RWPE2 (cell line): ENCODE data around the gene ARID5B.

Experiments
- ATAC-seq: fragments of 200-7000 bp; cut with Tn5 transposase; 3 replicates; pipeline ENCODE4 v1.9.1; 2021; ENCODE audit warnings: low read depth
- DNase-seq: peaks from one replicate; pipeline ENCODE4 v3.0.0-alpha.2; 2020; ENCODE audit warnings: low spot score
- H3K27ac ChIP-seq: fragments of 450-650 bp; 2 replicates; pipeline ENCODE4 v1.5.1; 2017; ENCODE audit warnings: mild to moderate bottlenecking; ENCODE audit not compliant: poor library complexity, severe bottlenecking
- H3K27me3 ChIP-seq: fragments of 250-450 bp; sonication (Bioruptor Pico); 2 replicates; pipeline ENCODE4 v1.5.1; 2021; ENCODE audit warnings: mild to moderate bottlenecking, moderate library complexity; ENCODE audit not compliant: insufficient read depth, poor library complexity, severe bottlenecking
- H3K36me3 ChIP-seq: fragments of 250-450 bp; sonication (Bioruptor Pico); 2 replicates; pipeline ENCODE4 v1.5.1; 2020; ENCODE audit warnings: low read depth, mild to moderate bottlenecking, moderate library complexity
- H3K4me1 ChIP-seq: fragments of 250-450 bp; sonication (Bioruptor Pico); 2 replicates; pipeline ENCODE4 v1.5.1; 2021; ENCODE audit warnings: mild to moderate bottlenecking, moderate library complexity; ENCODE audit not compliant: insufficient read depth, poor library complexity, severe bottlenecking
- H3K4me3 ChIP-seq: fragments of 250-450 bp; sonication (Bioruptor Pico); 2 replicates; pipeline ENCODE4 v1.5.1; 2021; ENCODE audit warnings: mild to moderate bottlenecking, moderate library complexity; ENCODE audit not compliant: severe bottlenecking
- H3K9me3 ChIP-seq: fragments of 250-450 bp; sonication (Bioruptor Pico); 2 replicates; pipeline ENCODE4 v1.5.1; 2021; ENCODE audit warnings: mild to moderate bottlenecking, moderate library complexity; ENCODE audit not compliant: severe bottlenecking
- CTCF ChIP-seq: fragments of 450-650 bp; IDR thresholded peaks from one replicate; pipeline ENCODE4 v1.5.1; 2017; ENCODE audit warnings: mild to moderate bottlenecking, moderate library complexity; ENCODE audit not compliant: poor library complexity, severe bottlenecking

Gene ARID5B

DNA sequence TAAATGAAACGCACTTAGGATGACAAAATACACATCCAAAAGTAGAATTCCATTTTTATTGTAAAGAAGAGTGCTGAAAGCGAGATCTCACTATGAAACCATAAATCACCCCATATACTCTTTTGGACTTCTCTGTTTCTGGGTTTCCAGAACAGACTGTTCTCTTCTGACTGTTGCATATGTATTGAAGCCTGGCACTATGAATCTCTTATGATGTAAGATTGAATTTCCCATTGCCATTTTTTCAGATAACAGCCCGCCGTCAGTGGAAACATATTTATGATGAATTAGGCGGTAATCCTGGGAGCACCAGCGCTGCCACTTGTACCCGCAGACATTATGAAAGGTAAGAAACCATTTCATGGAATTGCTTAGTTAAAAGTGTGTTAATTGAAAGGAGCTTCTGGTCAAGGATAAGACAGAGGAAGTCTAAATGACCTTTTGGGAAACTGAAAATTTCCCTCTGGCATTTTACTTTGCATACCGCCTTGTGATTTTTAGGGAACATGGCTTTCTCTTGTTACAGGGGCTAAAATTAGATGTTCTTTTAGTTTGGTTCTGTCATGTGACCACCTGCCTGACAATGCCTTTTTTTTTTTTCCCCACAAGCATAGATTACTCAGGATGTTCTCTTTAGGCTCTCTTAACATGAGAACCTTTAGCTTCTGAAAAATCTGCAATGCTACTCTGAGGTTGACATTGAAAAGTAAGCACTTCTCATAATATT lies 168.1 kb downstream of the ARID5B start:
- peak overlapping the region; percentile 12 for H3K27ac ChIP-seq
- TF ChIP-seq CTCF, result no peak
- H3K4me3 ChIP-seq, result no peak overlapping the region
- no peaks in the 10 kb centered on the region for H3K27me3 ChIP-seq
- H3K4me1 ChIP-seq, result peaks cover 20% of the 10 kb centered on the region
- 0 out of 2 replicates have a peak, but pooled peaks cover 7% of the 10 kb centered on the region for H3K36me3 ChIP-seq
- ATAC-seq, result no peak
- no peak for DNase-seq
- H3K9me3 ChIP-seq, result no peaks in the 10 kb centered on the region

- H3K27me3 ChIP-seq, result no peaks in the 10 kb centered on the region
- no peaks in the 10 kb centered on the region for H3K9me3 ChIP-seq
- H3K36me3 ChIP-seq, result 0 out of 2 replicates have a peak, but pooled peaks cover 7% of the 10 kb centered on the region
- ATAC-seq, result no peak
- no peak overlapping the region for H3K4me3 ChIP-seq
- DNase-seq, result no peak
- TF ChIP-seq CTCF, result no peak
- no peak overlapping the region for H3K27ac ChIP-seq
- peaks cover 24% of the 10 kb centered on the region for H3K4me1 ChIP-seq
These were observed 170.4 kb downstream of the ARID5B start for GRCh38 chr10:62071846-62072281.

- peak overlapping the region; percentile 21 for H3K27ac ChIP-seq
- no peak overlapping the region for H3K4me3 ChIP-seq
- peaks cover 35% of the 10 kb centered on the region for H3K4me1 ChIP-seq
- H3K9me3 ChIP-seq, result no peaks in the 10 kb centered on the region
- no peak for ATAC-seq
- no peaks in the 10 kb centered on the region for H3K27me3 ChIP-seq
- 0 out of 2 replicates have a peak, but pooled peaks cover 7% of the 10 kb centered on the region for H3K36me3 ChIP-seq
- TF ChIP-seq CTCF, result no peak
- DNase-seq, result no peak
These were observed 171.4 kb downstream of the ARID5B start for GRCh38 chr10:62072901-62073300.

DNA sequence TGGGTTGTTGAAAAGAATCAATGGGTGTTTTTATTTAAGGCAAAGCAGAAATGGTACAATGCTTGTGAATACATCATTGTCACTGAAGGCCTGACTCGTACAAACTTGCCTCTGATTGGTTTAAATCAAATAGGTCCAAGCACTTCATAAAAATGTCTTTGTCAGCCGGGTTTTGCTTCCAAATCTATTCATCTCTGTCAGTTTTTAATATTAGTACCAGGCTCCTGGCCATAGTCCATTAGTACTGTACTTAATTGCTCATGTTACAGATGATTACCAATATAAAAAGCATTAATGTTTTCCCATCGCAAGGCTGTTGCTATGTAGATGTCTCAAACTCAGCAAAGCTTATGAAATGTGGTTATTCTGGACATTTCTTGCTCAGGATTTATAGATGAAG lies 171.9 kb downstream of the ARID5B start:
- no peak for TF ChIP-seq CTCF
- Histone ChIP-seq H3K9me3 (no peaks in the 10 kb centered on the region), H3K4me3 (no peak overlapping the region), H3K27ac (peak overlapping the region; percentile 21), H3K4me1 (peaks cover 30% of the 10 kb centered on the region), H3K27me3 (no peaks in the 10 kb centered on the region), H3K36me3 (peaks cover 7% of the 10 kb centered on the region; the same call in 1 of the 2 replicates)
- ATAC-seq (no peak), DNase-seq (no peak)

DNA sequence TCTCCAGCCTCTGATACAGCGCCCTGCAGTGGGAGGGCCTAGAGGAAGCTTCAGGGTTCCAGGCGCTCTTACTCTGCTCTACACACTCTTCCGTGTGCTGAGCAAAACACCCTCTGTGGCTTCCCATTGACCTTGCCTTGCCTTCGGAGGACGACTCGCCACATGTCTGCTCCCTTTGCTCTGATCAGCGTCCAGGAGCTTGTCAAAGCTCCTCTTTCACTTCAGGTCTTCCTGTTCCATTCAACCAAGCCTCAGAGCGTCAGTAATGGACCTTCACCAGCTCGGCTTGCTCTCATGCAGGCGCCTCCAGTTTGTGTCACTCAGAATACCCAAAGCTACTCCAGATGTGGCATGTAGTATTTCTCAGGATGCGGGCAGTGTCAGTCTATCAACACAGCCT lies 173.9 kb downstream of the ARID5B start:
- no peak for TF ChIP-seq CTCF
- DNase-seq (no peak), ATAC-seq (no peak)
- Histone ChIP-seq H3K27ac (peak overlapping the region; percentile 86), H3K27me3 (no peaks in the 10 kb centered on the region), H3K4me3 (no peak overlapping the region), H3K4me1 (peaks cover 22% of the 10 kb centered on the region), H3K9me3 (no peaks in the 10 kb centered on the region), H3K36me3 (peaks cover 7% of the 10 kb centered on the region; the same call in 1 of the 2 replicates)
